ENCODE results near the gene CLEC9A.

- TF ChIP-seq, protein P1, sequence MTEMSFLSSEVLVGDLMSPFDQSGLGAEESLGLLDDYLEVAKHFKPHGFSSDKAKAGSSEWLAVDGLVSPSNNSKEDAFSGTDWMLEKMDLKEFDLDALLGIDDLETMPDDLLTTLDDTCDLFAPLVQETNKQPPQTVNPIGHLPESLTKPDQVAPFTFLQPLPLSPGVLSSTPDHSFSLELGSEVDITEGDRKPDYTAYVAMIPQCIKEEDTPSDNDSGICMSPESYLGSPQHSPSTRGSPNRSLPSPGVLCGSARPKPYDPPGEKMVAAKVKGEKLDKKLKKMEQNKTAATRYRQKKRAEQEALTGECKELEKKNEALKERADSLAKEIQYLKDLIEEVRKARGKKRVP (CRISPR knock-in tag; IDR thresholded peaks at IDR 0.05): no peak
- TF ChIP-seq AFF1 (IDR thresholded peaks at IDR 0.05; ENCODE audit: low read depth in 1 of 2, partially characterized antibody in 2 of 2) (no peak), POLR2A (conservative IDR thresholded peaks at IDR 0.05) (no peak), TARDBP (IDR thresholded peaks at IDR 0.05) (no peak), BHLHE40 (IDR thresholded peaks at IDR 0.05; ENCODE audit: low read length) (no peak), CTCF (IDR thresholded peaks at IDR 0.05 in 2 of 3, conservative IDR thresholded peaks at IDR 0.05 in 1 of 3; ENCODE audit: insufficient read depth in 2 of 3, low read depth in 1 of 3, low read length in 3 of 3) (no peak), CBFA2T3 (IDR thresholded peaks at IDR 0.05) (no peak), CREB1 (IDR thresholded peaks at IDR 0.05) (no peak), CREB1 (CRISPR knock-in tag; IDR thresholded peaks at IDR 0.05) (no peak), SIX5 (IDR thresholded peaks at IDR 0.05; ENCODE audit: borderline replicate concordance in 1 of 2, insufficient read depth in 1 of 2, low read depth in 1 of 2, low read length in 2 of 2) (no peak), EP300 (IDR thresholded peaks at IDR 0.05; ENCODE audit: low read length) (no peak)
Measured at GRCh38 chr12:10070380-10070779, 39.9 kb downstream of the CLEC9A start.
